IPS-18a (cell line): ENCODE data around the gene SCD5.

Source experiments
- H3K27ac ChIP-seq: one replicate; pipeline ENCODE4 v1.5.1; 2013; ENCODE audit warnings: low read length
- H3K27me3 ChIP-seq: one replicate; pipeline ENCODE4 v1.6.1; 2013; ENCODE audit warnings: mild to moderate bottlenecking, low read length; ENCODE audit not compliant: control insufficient read depth, insufficient read depth
- H3K36me3 ChIP-seq: one replicate; pipeline ENCODE4 v1.6.1; 2013; ENCODE audit warnings: low read depth, low read length; ENCODE audit not compliant: control insufficient read depth
- H3K4me1 ChIP-seq: one replicate; pipeline ENCODE4 v1.6.1; 2013; ENCODE audit warnings: low read depth, low read length; ENCODE audit not compliant: control insufficient read depth
- H3K4me3 ChIP-seq: one replicate; pipeline ENCODE4 v1.5.1; 2013; ENCODE audit warnings: low read length
- H3K9ac ChIP-seq: one replicate; pipeline ENCODE4 v1.6.1; 2013; ENCODE audit warnings: mild to moderate bottlenecking, low read length, moderate library complexity
- H3K9me3 ChIP-seq: one replicate; pipeline ENCODE4 v1.6.1; 2013; ENCODE audit warnings: low read depth, low read length; ENCODE audit not compliant: control insufficient read depth

The SCD5 gene

DNA sequence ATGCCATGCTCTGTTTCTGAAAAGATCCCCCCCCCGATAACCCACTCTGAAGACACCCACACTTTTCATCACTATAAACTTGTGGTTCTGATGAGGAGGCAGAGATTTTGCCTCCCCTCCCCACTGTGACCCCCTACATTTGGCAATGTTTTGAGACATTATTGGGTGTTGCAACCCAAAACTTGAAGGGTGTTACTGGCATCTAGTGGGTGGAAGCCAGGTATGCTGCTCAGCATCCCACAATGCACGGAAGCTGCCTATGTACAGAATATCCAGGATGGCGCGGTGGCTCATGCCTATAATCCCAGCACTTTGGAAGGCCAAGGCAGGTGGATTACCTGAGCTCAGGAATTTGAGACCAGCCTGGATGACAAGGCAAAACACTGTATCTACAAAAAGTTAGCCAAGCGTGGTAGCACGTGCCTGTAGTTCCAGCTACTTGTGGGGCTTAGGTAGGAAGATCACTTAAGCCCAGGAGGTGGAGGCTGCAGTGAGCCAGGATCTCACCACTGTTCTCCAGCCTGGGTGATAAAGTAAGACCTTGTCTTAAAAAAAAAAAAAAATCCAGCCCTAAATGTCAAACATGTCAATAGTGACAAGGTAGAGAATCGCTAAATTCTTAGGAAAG, 87.3 kb downstream of the SCD5 start:
- Histone ChIP-seq H3K4me3 (no peak overlapping the region), H3K9me3 (no peaks in the 10 kb centered on the region), H3K36me3 (no peaks in the 10 kb centered on the region), H3K9ac (no peak overlapping the region), H3K27me3 (no peaks in the 10 kb centered on the region), H3K27ac (no peak overlapping the region), H3K4me1 (peaks cover 10% of the 10 kb centered on the region)

DNA sequence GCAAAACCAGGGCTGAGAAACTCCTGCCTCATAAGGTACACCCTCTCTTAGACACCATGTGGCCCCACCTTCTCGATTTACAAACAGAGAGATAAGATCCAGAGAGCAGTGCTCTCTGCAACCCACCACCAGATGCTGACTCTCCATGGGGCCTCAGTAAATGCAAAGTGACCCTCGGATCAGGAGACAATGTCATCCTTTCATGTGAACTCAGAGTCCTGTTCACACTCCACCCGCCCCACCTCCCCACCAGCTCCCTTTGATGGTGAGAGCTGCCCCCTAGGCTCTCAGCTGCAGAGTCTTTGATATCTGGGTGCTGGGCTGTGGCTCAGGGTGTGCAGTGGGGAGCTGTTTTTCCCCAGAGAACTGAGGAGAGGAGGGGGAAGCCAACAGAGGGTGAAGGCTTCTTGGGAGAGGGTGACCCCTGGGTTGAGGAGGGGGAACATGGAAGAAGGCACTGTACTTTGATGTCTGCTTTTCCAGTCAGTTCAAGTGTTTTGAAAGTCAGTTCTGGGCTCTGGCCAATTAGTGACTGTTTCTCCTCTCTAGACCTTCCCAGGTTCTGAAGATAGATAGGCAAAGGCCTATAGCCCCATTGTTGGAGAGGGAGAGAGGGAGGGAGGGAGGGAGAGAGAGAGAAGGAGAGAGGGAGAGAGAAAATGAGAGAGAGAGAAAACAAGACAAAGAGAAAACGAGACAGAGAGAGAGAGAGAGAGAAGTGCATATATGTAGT, 88.2 kb downstream of the SCD5 start:
- Histone ChIP-seq H3K4me3 (no peak overlapping the region), H3K27ac (no peak overlapping the region), H3K4me1 (peaks cover 13% of the 10 kb centered on the region), H3K36me3 (no peaks in the 10 kb centered on the region), H3K9me3 (no peaks in the 10 kb centered on the region), H3K27me3 (no peaks in the 10 kb centered on the region), H3K9ac (no peak overlapping the region)

DNA sequence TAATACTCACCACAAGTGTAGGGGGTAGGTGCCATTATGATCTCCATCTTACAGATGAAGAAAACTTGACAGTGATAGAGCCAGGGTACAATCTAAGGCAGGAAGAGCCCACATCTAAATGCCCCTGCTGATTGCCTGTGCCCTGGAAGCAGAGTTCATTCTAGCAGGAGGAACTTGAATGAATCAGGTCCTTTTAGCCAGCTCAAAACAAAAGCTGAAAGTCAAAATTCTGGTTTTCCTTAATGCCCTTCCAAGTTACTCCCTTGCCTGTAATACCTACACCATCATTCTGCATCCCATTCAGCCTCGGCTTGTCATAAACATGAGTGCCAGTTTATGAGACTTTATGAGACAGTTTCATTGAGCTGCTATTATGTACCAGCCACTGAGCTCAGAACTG, 89.6 kb downstream of the SCD5 start:
- Histone ChIP-seq H3K4me1 (peaks cover 14% of the 10 kb centered on the region), H3K27me3 (no peaks in the 10 kb centered on the region), H3K9me3 (no peaks in the 10 kb centered on the region)

DNA sequence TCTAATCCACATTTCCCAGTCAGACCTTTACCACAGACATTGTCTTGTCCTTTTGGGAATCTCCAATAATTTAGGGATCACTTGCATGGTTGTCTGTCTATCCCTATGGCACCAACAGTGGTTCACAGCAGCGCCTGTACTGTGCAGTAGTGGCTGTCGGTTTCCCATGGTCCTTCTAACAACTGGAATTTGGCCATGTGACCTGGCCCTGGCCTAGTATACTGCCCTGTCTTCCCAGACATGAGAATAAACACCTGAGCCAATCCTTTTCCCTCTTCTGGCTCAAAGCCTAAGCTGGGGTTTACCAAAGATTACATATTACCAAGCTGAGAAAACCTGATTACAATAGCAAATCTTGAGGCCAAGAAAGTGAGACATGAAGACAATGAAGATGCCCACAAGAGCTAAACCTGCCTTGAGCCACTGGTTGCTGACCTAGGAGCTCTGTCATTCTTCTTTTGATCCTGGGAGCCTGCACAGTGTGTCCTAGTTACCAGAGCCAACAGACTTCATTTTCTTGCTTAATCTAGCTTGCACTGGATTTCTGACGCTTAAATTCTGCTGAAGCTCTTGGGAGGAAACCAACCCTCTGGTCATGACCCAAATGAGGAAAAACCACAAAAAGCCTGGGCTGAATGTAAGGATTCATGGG, 92.1 kb downstream of the SCD5 start:
- H3K36me3 ChIP-seq = no peaks in the 10 kb centered on the region
- H3K9me3 ChIP-seq = no peaks in the 10 kb centered on the region
- no peaks in the 10 kb centered on the region for H3K27me3 ChIP-seq
- H3K9ac ChIP-seq = no peak overlapping the region
- no peak overlapping the region for H3K27ac ChIP-seq
- H3K4me3 ChIP-seq = no peak overlapping the region
- H3K4me1 ChIP-seq = peaks cover 14% of the 10 kb centered on the region

More for the DNA sequence above, 89.6 kb downstream of the SCD5 start:
- Histone ChIP-seq H3K4me3 (no peak overlapping the region), H3K36me3 (no peaks in the 10 kb centered on the region), H3K9ac (no peak overlapping the region), H3K27ac (no peak overlapping the region)

DNA sequence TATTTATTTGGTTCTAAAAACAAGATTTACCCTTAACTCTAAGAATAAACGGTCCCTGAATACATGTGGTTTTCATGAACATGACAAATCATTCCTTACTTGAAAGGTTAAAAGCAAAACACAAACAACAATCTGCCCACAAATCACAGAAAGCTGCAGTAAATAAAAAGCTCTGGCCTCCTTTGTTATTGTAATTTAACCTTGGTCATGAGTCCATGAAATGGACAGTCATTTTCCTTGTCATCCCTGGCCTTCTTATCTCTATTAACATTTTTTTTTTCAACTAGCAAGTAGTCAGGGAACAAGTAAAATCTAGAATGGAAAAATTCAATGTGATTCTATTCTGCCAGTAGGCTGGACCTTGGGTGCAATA, 92.7 kb downstream of the SCD5 start:
- no peak overlapping the region for H3K9ac ChIP-seq
- no peak overlapping the region for H3K4me3 ChIP-seq
- peaks cover 12% of the 10 kb centered on the region for H3K4me1 ChIP-seq
- no peak overlapping the region for H3K27ac ChIP-seq
- no peaks in the 10 kb centered on the region for H3K27me3 ChIP-seq
- no peaks in the 10 kb centered on the region for H3K36me3 ChIP-seq
- no peaks in the 10 kb centered on the region for H3K9me3 ChIP-seq

DNA sequence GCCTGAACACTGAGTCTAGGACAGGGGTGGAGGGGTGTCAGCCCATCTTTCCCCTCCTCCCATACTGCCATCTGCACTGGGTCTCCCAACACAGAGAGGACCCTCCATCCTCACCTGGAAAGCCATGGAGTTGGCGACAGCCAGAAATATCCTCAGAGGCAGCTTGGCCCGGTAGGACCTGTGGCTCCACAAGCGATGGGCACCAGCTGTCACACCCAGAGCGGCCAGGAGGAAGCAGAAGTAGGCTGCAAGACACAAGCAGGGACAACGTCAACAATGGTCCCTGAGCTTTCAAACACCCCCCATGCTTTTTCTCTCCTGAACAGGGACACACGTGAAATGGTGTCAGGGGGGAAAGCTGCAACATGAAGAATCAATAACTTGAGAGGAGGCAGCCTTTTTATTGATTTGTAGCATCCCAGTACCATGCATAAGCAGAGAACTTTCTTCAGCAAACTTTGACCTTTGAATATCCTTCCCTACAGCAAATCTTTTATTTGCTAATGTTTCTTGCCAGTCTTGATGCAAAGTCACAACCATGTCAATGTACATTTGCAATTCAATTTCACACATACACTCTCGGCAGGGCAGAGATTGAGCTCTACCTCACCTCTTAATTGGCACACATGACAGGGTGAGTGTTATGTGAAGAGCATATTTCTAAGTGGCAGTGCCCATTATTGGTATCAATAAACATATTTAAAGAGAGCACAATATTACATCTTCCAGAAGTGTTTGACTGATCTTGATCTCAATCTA, 93.2 kb downstream of the SCD5 start:
- Histone ChIP-seq H3K36me3 (no peaks in the 10 kb centered on the region), H3K4me1 (peaks cover 9% of the 10 kb centered on the region), H3K27me3 (no peaks in the 10 kb centered on the region), H3K9ac (no peak overlapping the region), H3K27ac (no peak overlapping the region), H3K9me3 (no peaks in the 10 kb centered on the region), H3K4me3 (no peak overlapping the region)

DNA sequence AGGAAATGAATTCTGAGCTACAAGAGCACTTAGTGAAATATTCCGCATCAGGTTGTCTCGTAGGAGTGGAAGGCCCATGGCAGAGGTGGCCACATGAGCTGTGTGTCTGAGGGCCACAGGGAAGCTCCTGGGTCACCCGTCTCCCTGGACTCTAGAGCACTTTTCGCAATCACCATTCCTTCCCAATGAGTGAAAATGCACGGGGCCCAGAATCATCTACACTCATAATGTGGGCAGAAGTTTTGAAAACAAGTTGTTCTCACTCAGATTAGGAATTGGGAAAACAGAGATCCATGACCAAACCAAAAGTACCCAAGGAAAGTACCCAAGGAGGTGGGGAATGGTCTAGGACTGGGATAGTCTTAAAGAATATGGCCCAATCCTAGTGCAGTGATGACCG, 94.4 kb downstream of the SCD5 start:
- no peak overlapping the region for H3K4me3 ChIP-seq
- no peak overlapping the region for H3K27ac ChIP-seq
- H3K36me3 ChIP-seq = no peaks in the 10 kb centered on the region

DNA sequence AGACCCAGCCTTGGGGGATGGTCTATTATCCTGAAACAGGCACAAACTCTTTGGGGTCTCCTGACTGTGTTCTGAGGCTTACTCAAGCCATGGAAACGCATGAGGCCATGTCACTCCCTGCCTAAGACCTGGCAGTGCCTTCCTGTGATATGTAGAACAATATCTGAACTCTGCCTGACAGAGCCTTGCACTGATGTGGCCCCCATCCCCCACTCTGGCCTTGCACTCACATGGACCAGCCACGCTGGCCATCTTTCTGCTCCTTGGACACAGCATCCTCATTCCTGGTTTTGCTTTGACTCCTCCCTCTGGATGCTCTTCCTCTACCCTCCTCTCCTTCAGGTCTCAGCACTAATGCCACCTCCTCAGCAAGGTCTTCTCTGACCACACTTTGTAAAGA, 100.2 kb downstream of the SCD5 start:
- Histone ChIP-seq H3K9ac (no peak overlapping the region), H3K4me1 (peaks cover 21% of the 10 kb centered on the region), H3K9me3 (no peaks in the 10 kb centered on the region), H3K27ac (no peak overlapping the region), H3K4me3 (no peak overlapping the region), H3K36me3 (no peaks in the 10 kb centered on the region), H3K27me3 (no peaks in the 10 kb centered on the region)

More for the DNA sequence above, 94.4 kb downstream of the SCD5 start:
- Histone ChIP-seq H3K9me3 (no peaks in the 10 kb centered on the region), H3K4me1 (peaks cover 5% of the 10 kb centered on the region), H3K27me3 (no peaks in the 10 kb centered on the region), H3K9ac (no peak overlapping the region)

DNA sequence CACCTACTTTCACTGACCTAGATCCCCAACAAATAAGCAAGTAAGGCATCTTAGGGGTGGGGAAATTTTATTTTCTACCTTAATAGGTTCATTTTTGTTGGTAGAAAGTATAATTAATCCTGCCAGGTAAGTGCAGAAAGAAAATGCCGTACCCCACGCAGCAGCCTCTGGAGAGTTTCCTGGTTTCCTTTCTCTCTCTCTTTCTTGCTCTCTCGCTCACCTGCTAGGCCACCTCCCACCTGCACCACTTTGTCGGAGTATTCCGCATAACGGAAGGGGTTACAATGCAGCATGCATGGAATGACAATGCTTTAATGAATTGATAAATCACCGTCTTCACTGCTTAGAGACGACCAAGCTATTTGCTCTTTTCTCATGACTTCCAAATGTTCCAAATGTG, 101.0 kb downstream of the SCD5 start:
- Histone ChIP-seq H3K36me3 (no peaks in the 10 kb centered on the region), H3K9me3 (no peaks in the 10 kb centered on the region), H3K9ac (no peak overlapping the region), H3K4me3 (no peak overlapping the region), H3K27ac (no peak overlapping the region), H3K27me3 (no peaks in the 10 kb centered on the region), H3K4me1 (peaks cover 21% of the 10 kb centered on the region)

DNA sequence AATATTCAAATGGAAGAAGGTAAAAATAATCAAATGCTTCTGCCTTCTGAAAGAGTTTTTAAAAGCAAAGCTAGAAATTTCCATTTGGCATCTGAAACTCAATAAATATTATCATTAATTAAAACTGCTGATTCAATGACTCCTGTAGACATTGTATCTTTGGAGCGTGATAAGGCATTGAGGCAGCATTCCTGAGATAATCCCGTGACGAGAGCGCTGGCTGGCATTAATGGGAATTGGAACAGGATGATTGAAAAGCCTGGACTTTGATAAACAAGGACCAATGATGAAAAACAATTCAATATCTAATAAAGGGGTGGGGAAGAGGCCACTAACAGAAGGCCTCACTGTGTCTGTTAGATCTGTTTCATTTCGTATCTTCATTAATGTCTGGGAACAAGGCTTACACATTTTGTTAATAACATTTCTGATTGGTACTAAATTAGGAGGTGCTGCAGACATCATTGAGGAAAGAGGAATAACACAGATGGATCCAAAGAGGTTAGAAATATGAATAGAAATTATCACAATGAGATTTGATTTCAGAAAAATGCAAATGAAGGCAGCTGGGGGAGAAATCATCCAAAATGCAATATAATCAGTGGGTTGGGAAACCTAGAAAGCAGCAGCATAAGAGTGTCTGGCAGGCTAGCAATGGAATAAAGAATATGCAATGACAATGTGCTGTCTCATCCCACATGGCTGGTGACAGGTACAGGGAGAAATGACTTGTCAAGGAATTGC, 102.3 kb downstream of the SCD5 start:
- no peaks in the 10 kb centered on the region for H3K36me3 ChIP-seq
- H3K4me1 ChIP-seq = peaks cover 21% of the 10 kb centered on the region
- no peak overlapping the region for H3K27ac ChIP-seq
- no peak overlapping the region for H3K4me3 ChIP-seq
- no peaks in the 10 kb centered on the region for H3K27me3 ChIP-seq
- H3K9me3 ChIP-seq = no peaks in the 10 kb centered on the region
- H3K9ac ChIP-seq = no peak overlapping the region

DNA sequence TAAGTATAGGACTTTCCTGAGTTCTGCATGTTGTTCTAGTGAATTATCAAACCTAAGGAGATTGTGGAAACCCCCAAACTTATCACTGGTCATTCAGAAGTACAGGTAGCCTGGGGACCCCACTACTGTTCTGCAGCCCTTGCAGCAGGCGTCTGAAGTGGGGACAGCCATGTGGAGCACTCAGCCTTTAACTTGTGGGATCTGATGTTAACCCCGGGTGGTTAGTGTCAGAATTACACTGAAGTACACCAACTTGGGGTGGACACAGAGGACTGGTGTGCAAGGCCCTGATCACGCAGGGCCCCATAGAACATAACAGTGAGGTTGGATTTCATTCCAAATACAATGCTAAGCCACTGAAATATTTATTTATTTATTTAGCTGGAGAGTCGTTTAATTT, 103.7 kb downstream of the SCD5 start:
- Histone ChIP-seq H3K9ac (no peak overlapping the region), H3K27ac (no peak overlapping the region), H3K9me3 (no peaks in the 10 kb centered on the region), H3K4me3 (no peak overlapping the region), H3K36me3 (no peaks in the 10 kb centered on the region), H3K27me3 (no peaks in the 10 kb centered on the region), H3K4me1 (peaks cover 21% of the 10 kb centered on the region)
